ENCODE results near the gene LLPH.

DNA sequence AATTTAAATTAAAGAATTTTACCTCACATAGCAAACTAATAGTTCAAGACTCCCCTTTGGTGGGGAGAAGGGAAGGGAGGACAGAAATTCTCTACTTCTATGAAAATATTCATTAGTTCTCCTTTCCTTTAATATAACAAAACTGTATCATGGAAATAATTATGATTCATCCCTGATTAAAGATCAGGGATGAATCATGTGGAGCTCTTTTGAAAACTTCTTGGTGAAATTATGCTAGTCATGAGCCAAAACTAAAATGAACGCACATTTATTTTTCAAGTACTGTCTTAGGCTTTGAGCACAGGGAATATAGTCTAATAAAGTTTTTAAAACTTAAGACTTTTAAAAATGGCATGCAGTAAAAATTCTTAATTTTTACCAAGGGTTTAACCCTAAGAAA is 22.2 kb upstream of the LLPH start:
- TF ChIP-seq, protein P1, sequence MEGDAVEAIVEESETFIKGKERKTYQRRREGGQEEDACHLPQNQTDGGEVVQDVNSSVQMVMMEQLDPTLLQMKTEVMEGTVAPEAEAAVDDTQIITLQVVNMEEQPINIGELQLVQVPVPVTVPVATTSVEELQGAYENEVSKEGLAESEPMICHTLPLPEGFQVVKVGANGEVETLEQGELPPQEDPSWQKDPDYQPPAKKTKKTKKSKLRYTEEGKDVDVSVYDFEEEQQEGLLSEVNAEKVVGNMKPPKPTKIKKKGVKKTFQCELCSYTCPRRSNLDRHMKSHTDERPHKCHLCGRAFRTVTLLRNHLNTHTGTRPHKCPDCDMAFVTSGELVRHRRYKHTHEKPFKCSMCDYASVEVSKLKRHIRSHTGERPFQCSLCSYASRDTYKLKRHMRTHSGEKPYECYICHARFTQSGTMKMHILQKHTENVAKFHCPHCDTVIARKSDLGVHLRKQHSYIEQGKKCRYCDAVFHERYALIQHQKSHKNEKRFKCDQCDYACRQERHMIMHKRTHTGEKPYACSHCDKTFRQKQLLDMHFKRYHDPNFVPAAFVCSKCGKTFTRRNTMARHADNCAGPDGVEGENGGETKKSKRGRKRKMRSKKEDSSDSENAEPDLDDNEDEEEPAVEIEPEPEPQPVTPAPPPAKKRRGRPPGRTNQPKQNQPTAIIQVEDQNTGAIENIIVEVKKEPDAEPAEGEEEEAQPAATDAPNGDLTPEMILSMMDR (IDR thresholded peaks at IDR 0.05), result no peak
- TF ChIP-seq POLR2A (IDR thresholded peaks at IDR 0.05) (no peak), EP300 (IDR thresholded peaks at IDR 0.05) (no peak), POLR2AphosphoS5 (IDR thresholded peaks at IDR 0.05) (no peak)

Measured in stomach (tissue), 4 donors.